Gastroesophageal sphincter (tissue), 3 donors: ENCODE data around the gene ZBTB6.

Source experiments
- POLR2A ChIP-seq, 2 donors: fragments of 450-650 bp; IDR thresholded peaks; one replicate each; pipeline ENCODE4 v1.6.1; 2017; ENCODE audit warnings: antibody characterized with exemption in 2 of 2, mild to moderate bottlenecking in 2 of 2, moderate library complexity in 1 of 2
- POLR2AphosphoS5 ChIP-seq: sonication (generic); formaldehyde crosslinking; IDR thresholded peaks from one replicate; pipeline ENCODE4 v1.6.1; 2017; ENCODE audit warnings: antibody characterized with exemption
- TF ChIP-seq, protein P1 (sequence below), 4 experiments: fragments of 200-600 bp in 2 of 4; fragments of 450-650 bp in 2 of 4; sonication (generic) in 1 of 4; IDR thresholded peaks; one replicate each; pipeline ENCODE4 v1.5.1; 2017 to 2019; ENCODE audit warnings: antibody characterized with exemption in 4 of 4, mild to moderate bottlenecking in 2 of 4, moderate library complexity in 2 of 4

DNA sequence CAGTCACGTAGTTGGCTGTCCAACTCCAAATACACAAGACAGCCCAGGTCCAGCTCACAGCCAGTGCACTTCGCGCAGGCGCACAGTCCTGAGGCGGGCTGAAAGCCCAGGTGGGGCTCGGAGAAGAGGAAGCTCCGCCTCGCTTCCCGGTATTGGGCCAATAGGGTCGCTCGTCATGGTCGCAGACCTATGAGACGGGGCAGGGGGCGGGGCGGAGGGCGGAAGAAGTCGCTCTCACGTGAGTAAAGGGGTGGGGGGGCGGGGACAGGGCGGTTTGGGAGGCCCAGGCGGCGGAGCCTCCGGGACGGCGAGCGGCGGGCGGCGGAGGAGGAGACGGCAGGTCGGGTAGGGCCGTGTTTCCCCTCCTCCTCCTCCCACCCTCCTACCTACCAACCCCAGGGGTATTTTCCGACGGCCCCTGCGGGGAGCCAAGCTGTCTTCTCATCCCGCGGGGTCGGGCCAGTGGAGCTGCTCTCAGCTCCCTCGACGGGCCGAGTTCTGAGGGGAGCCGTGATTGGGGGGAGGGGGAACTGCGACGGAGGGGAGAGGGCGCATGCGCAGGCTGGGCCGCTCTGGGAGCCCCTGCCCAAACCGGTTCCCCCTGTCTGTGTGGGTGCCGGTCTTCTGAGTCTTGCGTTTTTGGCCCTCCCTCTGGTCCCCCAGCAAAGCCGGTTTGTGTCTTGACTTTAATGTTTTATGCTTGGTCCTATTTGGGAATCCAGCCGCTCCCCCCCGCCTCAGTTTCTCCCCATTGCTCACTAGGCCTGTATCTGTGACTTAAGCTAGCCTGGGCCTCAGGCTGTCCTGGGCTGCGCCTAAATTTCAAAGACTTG is 27.8 kb upstream of the ZBTB6 start, which contains the start of gene RABGAP1:
- TF ChIP-seq POLR2AphosphoS5 (peak; percentile 90), POLR2A (IDR thresholded peaks at IDR 0.05) (peak; percentile 79 to 82)
- TF ChIP-seq, protein P1, sequence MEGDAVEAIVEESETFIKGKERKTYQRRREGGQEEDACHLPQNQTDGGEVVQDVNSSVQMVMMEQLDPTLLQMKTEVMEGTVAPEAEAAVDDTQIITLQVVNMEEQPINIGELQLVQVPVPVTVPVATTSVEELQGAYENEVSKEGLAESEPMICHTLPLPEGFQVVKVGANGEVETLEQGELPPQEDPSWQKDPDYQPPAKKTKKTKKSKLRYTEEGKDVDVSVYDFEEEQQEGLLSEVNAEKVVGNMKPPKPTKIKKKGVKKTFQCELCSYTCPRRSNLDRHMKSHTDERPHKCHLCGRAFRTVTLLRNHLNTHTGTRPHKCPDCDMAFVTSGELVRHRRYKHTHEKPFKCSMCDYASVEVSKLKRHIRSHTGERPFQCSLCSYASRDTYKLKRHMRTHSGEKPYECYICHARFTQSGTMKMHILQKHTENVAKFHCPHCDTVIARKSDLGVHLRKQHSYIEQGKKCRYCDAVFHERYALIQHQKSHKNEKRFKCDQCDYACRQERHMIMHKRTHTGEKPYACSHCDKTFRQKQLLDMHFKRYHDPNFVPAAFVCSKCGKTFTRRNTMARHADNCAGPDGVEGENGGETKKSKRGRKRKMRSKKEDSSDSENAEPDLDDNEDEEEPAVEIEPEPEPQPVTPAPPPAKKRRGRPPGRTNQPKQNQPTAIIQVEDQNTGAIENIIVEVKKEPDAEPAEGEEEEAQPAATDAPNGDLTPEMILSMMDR (IDR thresholded peaks at IDR 0.05) = no peak
